Skeletal muscle tissue (tissue), 4 donors: ENCODE measurements around the gene ZNF414. TPM values are rescaled to one million over a fixed set of nuclear protein-coding genes. Genes with fewer than 3 reads are reported as not detected.

Experiments used
- H3K27ac ChIP-seq: one replicate; pipeline ENCODE4 v1.7.0; 2013; ENCODE audit warnings: mild to moderate bottlenecking, low read depth, low read length, inconsistent platforms
- H3K27me3 ChIP-seq, 3 donors: one replicate each; pipeline ENCODE4 v1.7.0; 2013; ENCODE audit warnings: low read length in 3 of 3; ENCODE audit not compliant: control insufficient read depth in 3 of 3, insufficient read depth in 3 of 3
- H3K36me3 ChIP-seq, 3 donors: one replicate each; pipeline ENCODE4 v1.7.0; 2013; ENCODE audit warnings: low read length in 3 of 3; ENCODE audit not compliant: control insufficient read depth in 3 of 3, insufficient read depth in 3 of 3
- H3K4me1 ChIP-seq, 3 donors: one replicate each; pipeline ENCODE4 v1.7.0; 2013; ENCODE audit warnings: low read length in 3 of 3, mild to moderate bottlenecking in 3 of 3; ENCODE audit not compliant: control insufficient read depth in 3 of 3, insufficient read depth in 3 of 3
- H3K4me3 ChIP-seq, 3 donors: one replicate each; pipeline ENCODE4 v1.7.0; 2013; ENCODE audit warnings: low read length in 3 of 3
- H3K9ac ChIP-seq, 3 donors: one replicate each; pipeline ENCODE4 v1.7.0; 2013; ENCODE audit warnings: low read length in 3 of 3, mild to moderate bottlenecking in 3 of 3, moderate library complexity in 2 of 3, low read depth in 1 of 3
- H3K9me3 ChIP-seq, 3 donors: one replicate each; pipeline ENCODE4 v1.7.0; 2013; ENCODE audit warnings: low read length in 3 of 3; ENCODE audit not compliant: control insufficient read depth in 3 of 3
- total RNA-seq: library from RNA; depleted of rRNA; stranded (reverse); fragments of >200 nt; gene quantifications from one replicate; pipeline ENCODE4 v1.2.3, GENCODE V29; 2014
- donor health status: Osteomylitis.

Gene ZNF414
- total RNA-seq, 1 donor from 2014 or later: 4.2 TPM

- Histone ChIP-seq H3K27me3 (no peaks in the 10 kb centered on the region), H3K36me3 (peaks cover 0 to 2% (median 0%) of the 10 kb centered on the region in 3 donors), H3K9ac (no peak overlapping the region), H3K4me1 (no peaks in the 10 kb centered on the region), H3K4me3 (no peak overlapping the region), H3K9me3 (no peaks in the 10 kb centered on the region), H3K27ac (no peak overlapping the region)
Measured at GRCh38 chr19:8539621-8540149, 25.7 kb upstream of the ZNF414 start.

- no peak overlapping the region for H3K4me3 ChIP-seq
- no peak overlapping the region for H3K27ac ChIP-seq
- no peaks in the 10 kb centered on the region for H3K4me1 ChIP-seq
- no peak overlapping the region for H3K9ac ChIP-seq
- H3K9me3 ChIP-seq: no peaks in the 10 kb centered on the region
- H3K36me3 ChIP-seq: peaks cover 0 to 2% (median 0%) of the 10 kb centered on the region in 3 donors
- H3K27me3 ChIP-seq: no peaks in the 10 kb centered on the region
Measured at GRCh38 chr19:8537099-8537498, 23.1 kb upstream of the ZNF414 start.

- no peaks in the 10 kb centered on the region for H3K9me3 ChIP-seq
- no peak overlapping the region for H3K9ac ChIP-seq
- H3K4me1 ChIP-seq: no peaks in the 10 kb centered on the region
- peaks cover 0 to 2% (median 0%) of the 10 kb centered on the region in 3 donors for H3K36me3 ChIP-seq
- no peak overlapping the region for H3K27ac ChIP-seq
- H3K4me3 ChIP-seq: no peak overlapping the region
- no peaks in the 10 kb centered on the region for H3K27me3 ChIP-seq
Measured at GRCh38 chr19:8536282-8536681, 22.3 kb upstream of the ZNF414 start.

- H3K27ac ChIP-seq: no peak overlapping the region
- peaks cover 0 to 2% (median 0%) of the 10 kb centered on the region in 3 donors for H3K36me3 ChIP-seq
- no peak overlapping the region for H3K9ac ChIP-seq
- peaks cover 0 to 12% (median 5%) of the 10 kb centered on the region in 3 donors for H3K27me3 ChIP-seq
- no peak overlapping the region for H3K4me3 ChIP-seq
- no peaks in the 10 kb centered on the region for H3K4me1 ChIP-seq
- H3K9me3 ChIP-seq: peaks cover 0 to 4% (median 0%) of the 10 kb centered on the region in 3 donors
Measured at GRCh38 chr19:8532225-8532624, 18.3 kb upstream of the ZNF414 start.

- no peak overlapping the region for H3K27ac ChIP-seq
- peaks cover 0 to 6% (median 5%) of the 10 kb centered on the region in 3 donors for H3K4me1 ChIP-seq
- H3K9ac ChIP-seq: no peak overlapping the region
- peaks cover 0 to 4% (median 0%) of the 10 kb centered on the region in 3 donors for H3K9me3 ChIP-seq
- H3K4me3 ChIP-seq: no peak overlapping the region
- peaks cover 0 to 17% (median 8%) of the 10 kb centered on the region in 3 donors for H3K27me3 ChIP-seq
- H3K36me3 ChIP-seq: peaks cover 0 to 2% (median 0%) of the 10 kb centered on the region in 3 donors
Measured at GRCh38 chr19:8531470-8531869, 17.5 kb upstream of the ZNF414 start.

GRCh38 chr19:8530061-8530679 is 16.2 kb upstream of the ZNF414 start:
- Histone ChIP-seq H3K9me3 (peaks cover 0 to 4% (median 0%) of the 10 kb centered on the region in 3 donors), H3K36me3 (peaks cover 0 to 2% (median 0%) of the 10 kb centered on the region in 3 donors), H3K4me1 (peaks cover 0 to 8% (median 7%) of the 10 kb centered on the region in 3 donors), H3K4me3 (no peak overlapping the region), H3K27ac (no peak overlapping the region), H3K9ac (no peak overlapping the region), H3K27me3 (peaks cover 0 to 17% (median 8%) of the 10 kb centered on the region in 3 donors)

- peaks cover 0 to 2% (median 0%) of the 10 kb centered on the region in 3 donors for H3K36me3 ChIP-seq
- peaks cover 0 to 10% (median 8%) of the 10 kb centered on the region in 3 donors for H3K4me1 ChIP-seq
- no peak overlapping the region for H3K4me3 ChIP-seq
- H3K27ac ChIP-seq: no peak overlapping the region
- H3K9ac ChIP-seq: no peak overlapping the region
- H3K9me3 ChIP-seq: peaks cover 0 to 4% (median 0%) of the 10 kb centered on the region in 3 donors
- peaks cover 0 to 17% (median 8%) of the 10 kb centered on the region in 3 donors for H3K27me3 ChIP-seq
Measured at GRCh38 chr19:8529369-8530006, 15.5 kb upstream of the ZNF414 start.

- peaks cover 0 to 17% (median 8%) of the 10 kb centered on the region in 3 donors for H3K27me3 ChIP-seq
- H3K4me1 ChIP-seq: peaks cover 0 to 10% (median 8%) of the 10 kb centered on the region in 3 donors
- H3K36me3 ChIP-seq: peaks cover 0 to 2% (median 0%) of the 10 kb centered on the region in 3 donors
- no peak overlapping the region for H3K4me3 ChIP-seq
- H3K9me3 ChIP-seq: peaks cover 0 to 4% (median 0%) of the 10 kb centered on the region in 3 donors
- no peak overlapping the region for H3K9ac ChIP-seq
- H3K27ac ChIP-seq: no peak overlapping the region
Measured at GRCh38 chr19:8528500-8528899, 14.5 kb upstream of the ZNF414 start.

GRCh38 chr19:8526345-8527091 is 12.6 kb upstream of the ZNF414 start:
- Histone ChIP-seq H3K27me3 (peaks cover 0 to 17% (median 8%) of the 10 kb centered on the region in 3 donors), H3K9me3 (peaks cover 0 to 4% (median 0%) of the 10 kb centered on the region in 3 donors), H3K27ac (peak overlapping the region; percentile 83), H3K4me3 (peak overlapping the region; percentile 66 to 77 (median 74)), H3K4me1 (peaks cover 0 to 10% (median 8%) of the 10 kb centered on the region in 3 donors), H3K36me3 (peaks cover 0 to 2% (median 0%) of the 10 kb centered on the region in 3 donors), H3K9ac (peak overlapping the region; percentile 53 to 69 (median 68))
